Measurements from ENCODE around the gene STYX.

GRCh38 chr14:52824462-52824861 is 94.5 kb downstream of the STYX start:
- TF ChIP-seq POLR2AphosphoS5 (IDR thresholded peaks at IDR 0.05; ENCODE audit: low read depth, low read length) (no peak), JUND (IDR thresholded peaks at IDR 0.05) (no peak), POLR2A (IDR thresholded peaks at IDR 0.05; ENCODE audit: borderline replicate concordance, extremely low read depth, insufficient read depth, insufficient read length) (no peak), SP1 (IDR thresholded peaks at IDR 0.05; ENCODE audit: low read depth) (no peak), CTCF (IDR thresholded peaks at IDR 0.05 in 2 of 3, conservative IDR thresholded peaks at IDR 0.05 in 1 of 3; ENCODE audit: borderline replicate concordance in 1 of 3, insufficient read depth in 1 of 3, low read depth in 2 of 3, low read length in 2 of 3) (no peak), ATF3 (IDR thresholded peaks at IDR 0.05) (no peak), RAD21 (IDR thresholded peaks at IDR 0.05; ENCODE audit: low read depth) (no peak), EZH2phosphoT487 (IDR thresholded peaks at IDR 0.05; ENCODE audit: borderline replicate concordance) (no peak), YY1 (IDR thresholded peaks at IDR 0.05; ENCODE audit: extremely low read depth, insufficient replicate concordance, low read depth, low read length) (no peak), EZH2 (IDR thresholded peaks at IDR 0.05) (no peak), ZNF274 (IDR thresholded peaks at IDR 0.05; ENCODE audit: low read depth, low read length) (no peak), REST (IDR thresholded peaks at IDR 0.05; ENCODE audit: low read depth) (no peak), ELF1 (IDR thresholded peaks at IDR 0.05; ENCODE audit: borderline replicate concordance, low read depth) (no peak)
